Activated CD8-positive, alpha-beta T cell treated with anti-CD3 and anti-CD28 coated beads for 36 hours (primary cell): ENCODE data around the gene HHEX. TPM values are rescaled to one million over a fixed set of nuclear protein-coding genes. Genes with fewer than 3 reads are reported as not detected.
"Not testable (repeated sequence)": the region's sequence is repeated elsewhere in the genome, so short reads cannot be mapped to it uniquely, and the experiment has no call there.

ENCODE experiments used
- ATAC-seq: fragments of 200-7000 bp; cut with Tn5 transposase; one replicate; pipeline ENCODE4 v1.10.0; 2021; ENCODE audit warnings: mild to moderate bottlenecking, moderate library complexity
- CTCF ChIA-PET: fragments of 350-600 bp; sonication (Branson Sonifier 250); formaldehyde crosslinking; loops from one replicate; lab custom pipeline; 2021; ENCODE audit warnings: antibody characterized with exemption; lab: Charles Lee
- POLR2A ChIA-PET: fragments of 350-600 bp; sonication (Branson Sonifier 250); formaldehyde crosslinking; loops from one replicate; lab custom pipeline; 2021; ENCODE audit warnings: antibody characterized with exemption; lab: Charles Lee
- DNase-seq: peaks from one replicate; pipeline ENCODE4 v3.0.0-alpha.2; 2020
- H3K27ac Mint-ChIP-seq: one replicate; pipeline ENCODE4 v1.8.0; 2021; ENCODE audit warnings: mild to moderate bottlenecking, mixed read lengths
- H3K27me3 Mint-ChIP-seq: one replicate; pipeline ENCODE4 v1.8.0; 2021; ENCODE audit warnings: mixed read lengths
- H3K36me3 Mint-ChIP-seq: one replicate; pipeline ENCODE4 v1.8.0; 2021; ENCODE audit warnings: low read depth, mixed read lengths
- H3K4me1 Mint-ChIP-seq: one replicate; pipeline ENCODE4 v1.8.0; 2021; ENCODE audit warnings: low read depth, mixed read lengths
- H3K4me3 Mint-ChIP-seq: one replicate; pipeline ENCODE4 v1.8.0; 2021; ENCODE audit warnings: mild to moderate bottlenecking, moderate library complexity, mixed read lengths
- H3K9me3 Mint-ChIP-seq: one replicate; pipeline ENCODE4 v1.8.0; 2021; ENCODE audit warnings: mixed read lengths
- intact Hi-C: fragments of 100-400 bp; cut with micrococcal nuclease; formaldehyde crosslinking; loops from one replicate; pipeline ENCODE4 v1.10.0; 2022
- total RNA-seq, 2 experiments: library from RNA; stranded (reverse); gene quantifications; one replicate each; pipeline ENCODE4 v1.2.3, GENCODE V29; 2021
- TF ChIP-seq, protein P1 (sequence below): fragments of 200-600 bp; IDR thresholded peaks from one replicate; pipeline ENCODE4 v1.8.0; 2022; ENCODE audit warnings: antibody characterized with exemption, mild to moderate bottlenecking

The HHEX gene
- total RNA-seq, 2 experiments from 2014 or later, result 0.34 to 0.58 TPM

DNA sequence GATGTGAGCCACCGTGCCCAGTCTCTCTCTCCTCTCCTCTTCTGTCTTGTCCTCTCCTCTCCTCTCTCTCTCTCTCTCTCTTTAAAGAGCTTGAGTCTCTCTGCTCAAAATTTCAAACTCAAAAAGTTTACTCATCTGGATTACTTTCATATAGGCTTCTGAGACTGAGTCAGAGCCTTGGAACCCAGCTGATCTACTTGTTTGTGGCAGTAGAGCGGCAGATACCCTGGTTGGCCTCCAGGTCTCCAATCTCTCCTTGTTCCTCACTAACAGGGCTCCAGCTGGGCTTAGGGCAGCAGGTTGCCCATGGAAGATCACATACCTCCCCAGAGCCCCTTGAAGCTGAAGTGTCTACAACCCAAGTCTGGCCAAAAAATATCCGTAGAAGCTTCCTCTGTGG is 51.0 kb downstream of the HHEX start:
- intact Hi-C loops, result no loop called here
- no peak overlapping the region for H3K27ac Mint-ChIP-seq
- ATAC-seq (no peak), DNase-seq (no peak)
- TF ChIP-seq, protein P1, sequence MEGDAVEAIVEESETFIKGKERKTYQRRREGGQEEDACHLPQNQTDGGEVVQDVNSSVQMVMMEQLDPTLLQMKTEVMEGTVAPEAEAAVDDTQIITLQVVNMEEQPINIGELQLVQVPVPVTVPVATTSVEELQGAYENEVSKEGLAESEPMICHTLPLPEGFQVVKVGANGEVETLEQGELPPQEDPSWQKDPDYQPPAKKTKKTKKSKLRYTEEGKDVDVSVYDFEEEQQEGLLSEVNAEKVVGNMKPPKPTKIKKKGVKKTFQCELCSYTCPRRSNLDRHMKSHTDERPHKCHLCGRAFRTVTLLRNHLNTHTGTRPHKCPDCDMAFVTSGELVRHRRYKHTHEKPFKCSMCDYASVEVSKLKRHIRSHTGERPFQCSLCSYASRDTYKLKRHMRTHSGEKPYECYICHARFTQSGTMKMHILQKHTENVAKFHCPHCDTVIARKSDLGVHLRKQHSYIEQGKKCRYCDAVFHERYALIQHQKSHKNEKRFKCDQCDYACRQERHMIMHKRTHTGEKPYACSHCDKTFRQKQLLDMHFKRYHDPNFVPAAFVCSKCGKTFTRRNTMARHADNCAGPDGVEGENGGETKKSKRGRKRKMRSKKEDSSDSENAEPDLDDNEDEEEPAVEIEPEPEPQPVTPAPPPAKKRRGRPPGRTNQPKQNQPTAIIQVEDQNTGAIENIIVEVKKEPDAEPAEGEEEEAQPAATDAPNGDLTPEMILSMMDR, result no peak
- POLR2A ChIA-PET, result no interaction called here
- H3K4me1 Mint-ChIP-seq, result no peaks in the 10 kb centered on the region
- peaks cover 4% of the 10 kb centered on the region for H3K27me3 Mint-ChIP-seq
- no peaks in the 10 kb centered on the region for H3K9me3 Mint-ChIP-seq
- no peaks in the 10 kb centered on the region for H3K36me3 Mint-ChIP-seq
- CTCF ChIA-PET, result no interaction called here
- no peak overlapping the region for H3K4me3 Mint-ChIP-seq

DNA sequence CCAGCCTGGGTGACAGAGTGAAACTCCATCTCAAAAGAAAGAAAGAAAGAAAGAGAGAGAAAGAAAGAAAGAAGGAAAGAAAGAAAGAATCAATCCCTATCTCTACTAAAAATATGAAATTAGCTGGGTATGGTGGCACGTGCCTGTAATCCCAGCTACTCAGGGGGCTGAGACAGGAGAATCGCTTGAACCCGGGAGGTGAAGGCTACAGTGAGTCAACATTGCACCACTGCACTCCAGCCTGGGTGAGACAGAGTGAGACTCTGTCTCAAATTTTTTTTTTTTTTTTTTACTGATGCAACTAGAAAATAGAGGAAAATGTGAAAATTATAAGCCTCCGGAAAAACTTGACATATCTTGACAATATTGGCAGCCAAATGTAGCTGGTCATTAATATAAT is 52.0 kb downstream of the HHEX start:
- H3K27ac Mint-ChIP-seq, intact Hi-C loops, H3K4me1 Mint-ChIP-seq, POLR2A ChIA-PET, CTCF ChIA-PET, H3K4me3 Mint-ChIP-seq, H3K9me3 Mint-ChIP-seq, ATAC-seq, H3K36me3 Mint-ChIP-seq, H3K27me3 Mint-ChIP-seq, DNase-seq: not testable (repeated sequence)

DNA sequence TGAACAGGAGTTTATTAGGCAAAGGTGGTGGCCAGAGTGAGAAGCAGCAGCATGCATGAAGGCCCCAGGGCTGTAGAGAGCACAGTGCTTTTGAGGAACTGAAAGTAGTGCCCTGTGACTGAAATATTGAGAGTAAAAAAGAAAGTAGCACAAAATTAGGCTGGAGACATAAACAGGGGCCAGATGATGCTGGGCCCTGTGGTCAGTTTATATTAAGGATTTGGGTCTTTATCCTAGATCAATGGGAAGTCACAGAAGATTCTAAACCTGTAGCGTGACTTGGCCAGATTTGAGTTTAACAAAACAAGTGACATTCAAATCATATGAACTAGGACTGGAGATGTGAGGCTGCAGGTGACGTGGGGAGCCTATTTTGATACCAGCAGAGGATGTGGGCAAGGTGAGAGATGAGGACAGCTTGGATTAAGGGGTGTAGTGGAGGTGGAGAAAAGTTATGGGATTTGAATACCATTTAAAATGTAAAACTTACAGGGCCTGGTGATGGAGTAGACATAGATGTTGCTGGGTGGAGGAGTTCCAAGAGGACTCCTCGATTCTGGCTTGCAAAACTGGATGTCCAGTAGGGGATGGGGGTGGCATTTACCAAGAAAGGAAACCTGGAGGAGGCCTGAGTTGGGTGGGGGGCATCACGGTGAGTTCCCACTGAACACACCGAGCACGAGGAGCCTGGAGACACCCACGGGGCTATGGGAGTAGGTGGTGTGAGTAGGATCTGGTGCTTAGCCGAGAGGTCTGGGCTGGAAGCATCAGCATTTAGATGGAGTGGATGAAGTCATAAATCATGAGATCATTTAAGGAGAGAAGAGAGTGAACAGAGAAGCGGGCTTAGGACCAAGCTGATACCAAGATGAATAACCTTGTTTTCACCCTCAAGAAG is 52.8 kb downstream of the HHEX start:
- no peak for DNase-seq
- Mint-ChIP-seq H3K4me3 (no peak overlapping the region), H3K4me1 (no peaks in the 10 kb centered on the region), H3K27ac (no peak overlapping the region), H3K27me3 (peaks cover 4% of the 10 kb centered on the region), H3K36me3 (no peaks in the 10 kb centered on the region), H3K9me3 (no peaks in the 10 kb centered on the region)
- ChIA-PET CTCF (interaction anchor here (1.3 kb wide), 1 partner anchor 101 kb away, joined by 3 read pairs; no protein-coding TSS in a partner anchor), POLR2A (no interaction called here)
- TF ChIP-seq, protein P1, result no peak
- intact Hi-C loops, result no loop called here
- ATAC-seq, result no peak

Other genes with a start within 250 kb of the HHEX start
- 10 to 100 TPM; 30.1 to 33.2 TPM for gene IDE, start 115.9 kb upstream of the HHEX start, total RNA-seq
- gene KIF11, start 96.8 kb upstream of the HHEX start, total RNA-seq, result 10 to 100 TPM; 43.8 to 44.4 TPM
- gene EXOC6, start 158.6 kb downstream of the HHEX start, total RNA-seq, result 1 to 10 TPM; 8.8 to 9.5 TPM